Upper lobe of left lung (tissue), 6 donors: ENCODE results near the gene BANF1. TPM values are rescaled to one million over a fixed set of nuclear protein-coding genes. Genes with fewer than 3 reads are reported as not detected.

Source experiments
- ATAC-seq, 2 donors: fragments of 200-7000 bp; cut with Tn5 transposase; one replicate each; pipeline ENCODE4 v1.9.1; 2022; ENCODE audit warnings: mild to moderate bottlenecking in 2 of 2, moderate library complexity in 2 of 2; ENCODE audit not compliant: low FRiP score in 2 of 2
- DNase-seq, 2 donors: peaks; one replicate each; pipeline ENCODE4 v3.0.0-alpha.2; 2019 to 2020
- H3K27ac ChIP-seq, 4 donors: fragments of 200-600 bp; sonication (generic); one replicate each; pipeline ENCODE4 v1.5.1; 2016 to 2019
- H3K27me3 ChIP-seq, 4 donors: fragments of 200-600 bp; sonication (generic); one replicate each; pipeline ENCODE4 v1.5.1; 2017 to 2019
- H3K36me3 ChIP-seq, 4 donors: fragments of 200-600 bp; sonication (generic); one replicate each; pipeline ENCODE4 v1.5.1; 2016 to 2019
- H3K4me1 ChIP-seq, 4 donors: fragments of 200-600 bp; sonication (generic); one replicate each; pipeline ENCODE4 v1.5.1; 2018 to 2019
- H3K4me3 ChIP-seq, 4 donors: fragments of 200-600 bp; sonication (generic); one replicate each; pipeline ENCODE4 v1.5.1; 2017 to 2019; ENCODE audit warnings: mild to moderate bottlenecking in 2 of 4, moderate library complexity in 1 of 4
- H3K9me3 ChIP-seq, 4 donors: fragments of 200-600 bp; sonication (generic); one replicate each; pipeline ENCODE4 v1.5.1; 2018 to 2019
- CTCF ChIP-seq, 6 experiments: fragments of 450-650 bp in 4 of 6; fragments of 200-600 bp in 2 of 6; sonication (generic) in 2 of 6; IDR thresholded peaks; one replicate each; pipeline ENCODE4 v1.5.1; 2016 to 2019; ENCODE audit warnings: antibody characterized with exemption in 6 of 6
- EP300 ChIP-seq, 4 donors: sonication (generic); formaldehyde crosslinking; IDR thresholded peaks; one replicate each; pipeline ENCODE4 v1.5.1; 2017; ENCODE audit warnings: antibody characterized with exemption in 4 of 4, control low read depth in 2 of 4
- POLR2A ChIP-seq, 4 donors: fragments of 450-650 bp; IDR thresholded peaks; one replicate each; pipeline ENCODE4 v1.5.1; 2016 to 2017; ENCODE audit warnings: antibody characterized with exemption in 4 of 4, mild to moderate bottlenecking in 2 of 4
- POLR2AphosphoS5 ChIP-seq, 2 donors: sonication (generic); formaldehyde crosslinking; IDR thresholded peaks; one replicate each; pipeline ENCODE4 v1.5.1; 2017; ENCODE audit warnings: antibody characterized with exemption in 2 of 2
- WGBS, 2 donors: methylation state at CpG; one replicate each; pipeline ENCODE4 v1.1.5; 2017 to 2018; 5-methylcytosine and 5-hydroxymethylcytosine counted together
- total RNA-seq, 6 donors: library from RNA; depleted of rRNA in 4 of 6; stranded (reverse); fragments of >200 nt in 4 of 6; gene quantifications; one replicate each; pipeline versions ENCODE4 v1.1.0 to v1.2.1, GENCODE V29; 2016 to 2021
- donor health status: DM: no; HTN: no; CAD: no; lungs with moderate emphysema.
- donor health status: DM: no; HTN: yes; CAD: no; lungs with severe emphysema.

Gene BANF1
- total RNA-seq, 6 donors from 2014 or later: 32.5 to 201 (median 53.8) TPM

- Histone ChIP-seq H3K4me3 (peak within 1 kb of the TSS in 3 of 4 donors; percentile 5 to 28 (median 24)), H3K4me1 (peaks cover 9 to 30% (median 16%) of the 10 kb centered on the region in 4 donors), H3K27me3 (peaks cover 0 to 12% (median 5%) of the 10 kb centered on the region in 4 donors), H3K36me3 (no peaks in the 10 kb centered on the region), H3K9me3 (no peaks in the 10 kb centered on the region), H3K27ac (peak within 1 kb of the TSS; percentile 50 to 79 (median 74))
- DNase-seq (peak in 1 of 2 donors; percentile 89), ATAC-seq (peak in 1 of 2 donors; percentile 33)
- 10 to 16% methylated on average over 16 of the region's 61 CpGs for WGBS, 2 donors
- TF ChIP-seq POLR2AphosphoS5 (IDR thresholded peaks at IDR 0.05): no peak
- no peak for TF ChIP-seq EP300 (IDR thresholded peaks at IDR 0.05)
- no peak for TF ChIP-seq CTCF (IDR thresholded peaks at IDR 0.05)
- TF ChIP-seq POLR2A (IDR thresholded peaks at IDR 0.05): no peak
Observed at GRCh38 chr11:66011785-66012303, 9.5 kb downstream of the BANF1 start, which contains the start of gene CST6. Gene CST6 (plus strand): TSS chr11:66012008. CDS start chr11:66012045, 37 bp downstream.

- Histone ChIP-seq H3K4me3 (peak overlapping the region in 1 of 4 donors; percentile 24), H3K4me1 (peaks cover 9 to 30% (median 16%) of the 10 kb centered on the region in 4 donors), H3K27ac (peak overlapping the region; percentile 50 to 79 (median 74)), H3K36me3 (no peaks in the 10 kb centered on the region), H3K9me3 (no peaks in the 10 kb centered on the region), H3K27me3 (peaks cover 0 to 12% (median 5%) of the 10 kb centered on the region in 4 donors)
- ATAC-seq: no peak
- no peak for DNase-seq
- 57 to 86% methylated on average over 5 to 12 of the region's 12 CpGs for WGBS, 2 donors
- TF ChIP-seq POLR2AphosphoS5 (IDR thresholded peaks at IDR 0.05) (no peak), CTCF (IDR thresholded peaks at IDR 0.05) (no peak), EP300 (IDR thresholded peaks at IDR 0.05) (no peak), POLR2A (IDR thresholded peaks at IDR 0.05) (no peak)
Observed at GRCh38 chr11:66012371-66012945, 10.2 kb downstream of the BANF1 start.

GRCh38 chr11:66012946-66013761, 10.9 kb downstream of the BANF1 start:
- TF ChIP-seq EP300 (IDR thresholded peaks at IDR 0.05) (no peak), CTCF (IDR thresholded peaks at IDR 0.05) (no peak), POLR2AphosphoS5 (IDR thresholded peaks at IDR 0.05) (no peak), POLR2A (IDR thresholded peaks at IDR 0.05) (no peak)
- no peak overlapping the region for H3K27ac ChIP-seq
- 18 to 36% methylated on average over 2 to 12 of the region's 12 CpGs for WGBS, 2 donors
- no peaks in the 10 kb centered on the region for H3K9me3 ChIP-seq
- peaks cover 9 to 30% (median 16%) of the 10 kb centered on the region in 4 donors for H3K4me1 ChIP-seq
- DNase-seq (peak in 1 of 2 donors; percentile 53), ATAC-seq (peak in 1 of 2 donors; percentile 46)
- H3K36me3 ChIP-seq: no peaks in the 10 kb centered on the region
- H3K4me3 ChIP-seq: no peak overlapping the region
- peaks cover 0 to 12% (median 5%) of the 10 kb centered on the region in 4 donors for H3K27me3 ChIP-seq

GRCh38 chr11:66013762-66014100, 11.4 kb downstream of the BANF1 start:
- Histone ChIP-seq H3K4me1 (peaks cover 9 to 30% (median 16%) of the 10 kb centered on the region in 4 donors), H3K36me3 (no peaks in the 10 kb centered on the region), H3K9me3 (no peaks in the 10 kb centered on the region), H3K27me3 (peaks cover 0 to 12% (median 5%) of the 10 kb centered on the region in 4 donors), H3K27ac (no peak overlapping the region), H3K4me3 (no peak overlapping the region)
- DNase-seq: no peak
- ATAC-seq: no peak
- 66 to 91% methylated on average over 3 to 6 of the region's 7 CpGs for WGBS, 2 donors
- no peak for TF ChIP-seq POLR2A (IDR thresholded peaks at IDR 0.05)
- no peak for TF ChIP-seq POLR2AphosphoS5 (IDR thresholded peaks at IDR 0.05)
- TF ChIP-seq EP300 (IDR thresholded peaks at IDR 0.05): no peak
- TF ChIP-seq CTCF (IDR thresholded peaks at IDR 0.05): no peak
